NCI-H1930 (cell line): Measurements from ENCODE around the gene BEND5.

ENCODE experiments used
- DNase-seq, 2 experiments: peaks; one replicate each; lab custom pipeline; 2025; lab: John Stamatoyannopoulos, UW

Gene BEND5, protein sequence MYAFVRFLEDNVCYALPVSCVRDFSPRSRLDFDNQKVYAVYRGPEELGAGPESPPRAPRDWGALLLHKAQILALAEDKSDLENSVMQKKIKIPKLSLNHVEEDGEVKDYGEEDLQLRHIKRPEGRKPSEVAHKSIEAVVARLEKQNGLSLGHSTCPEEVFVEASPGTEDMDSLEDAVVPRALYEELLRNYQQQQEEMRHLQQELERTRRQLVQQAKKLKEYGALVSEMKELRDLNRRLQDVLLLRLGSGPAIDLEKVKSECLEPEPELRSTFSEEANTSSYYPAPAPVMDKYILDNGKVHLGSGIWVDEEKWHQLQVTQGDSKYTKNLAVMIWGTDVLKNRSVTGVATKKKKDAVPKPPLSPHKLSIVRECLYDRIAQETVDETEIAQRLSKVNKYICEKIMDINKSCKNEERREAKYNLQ

GRCh38 chr1:48776393-48777218 lies at the start of gene BEND5:
Gene BEND5 (minus strand): TSS chr1:48776891. CDS start chr1:48776831, 60 bp downstream.
- peak; percentile 76 to 80 for DNase-seq

- DNase-seq: no peak
Observed at GRCh38 chr1:48823168-48823567, 46.5 kb upstream of the BEND5 start.

DNA sequence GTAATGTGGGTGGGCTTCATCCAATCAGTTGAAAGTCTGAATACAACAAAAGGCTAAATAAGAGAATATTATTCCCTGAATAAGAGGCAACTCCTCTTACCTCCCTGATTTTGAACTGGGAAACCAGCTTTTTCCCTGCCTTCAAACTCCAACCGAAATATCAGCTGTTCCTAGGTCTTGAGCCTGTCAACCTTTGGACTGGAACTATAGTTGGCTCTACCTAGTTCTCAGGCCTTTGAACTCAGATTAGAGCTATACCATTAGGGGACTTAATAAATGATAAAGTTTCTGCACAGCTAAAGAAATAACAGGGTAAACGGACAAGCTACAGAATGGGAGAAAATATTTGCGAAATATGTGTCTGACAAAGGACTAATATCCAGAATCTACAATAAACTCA lies 43.8 kb upstream of the BEND5 start:
- no peak for DNase-seq

DNA sequence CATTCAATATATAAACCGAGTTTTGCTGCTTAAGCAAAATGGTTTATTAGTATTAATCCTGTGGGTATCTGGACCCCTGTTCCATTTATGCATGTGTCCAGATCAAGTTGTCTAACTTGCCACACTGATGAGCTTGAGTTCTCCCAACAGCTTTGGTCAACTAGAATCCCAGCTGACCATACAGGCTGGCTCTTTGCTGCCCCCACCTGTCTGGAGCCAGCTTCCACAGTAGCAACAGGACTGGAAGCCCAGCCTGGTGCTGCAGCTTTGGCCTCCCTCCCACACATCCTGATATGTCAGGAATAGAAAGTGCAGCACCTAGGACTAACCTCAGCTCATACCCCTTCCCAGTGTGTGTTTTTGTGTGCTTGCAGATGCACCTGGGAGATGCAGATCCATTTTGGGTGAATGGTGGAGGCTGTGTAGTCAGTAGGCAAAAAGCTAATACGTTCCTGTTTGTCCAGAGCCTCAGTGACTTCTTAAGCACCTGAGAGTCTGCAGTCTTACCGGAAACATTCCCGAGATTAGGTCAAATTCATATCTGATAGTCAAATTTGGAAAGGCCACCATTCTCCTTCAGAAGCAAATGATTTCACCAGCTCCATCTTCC lies 40.9 kb upstream of the BEND5 start:
- DNase-seq: peak; percentile 37 to 40

GRCh38 chr1:48810740-48811139 lies 34.0 kb upstream of the BEND5 start:
- DNase-seq: no peak

DNA sequence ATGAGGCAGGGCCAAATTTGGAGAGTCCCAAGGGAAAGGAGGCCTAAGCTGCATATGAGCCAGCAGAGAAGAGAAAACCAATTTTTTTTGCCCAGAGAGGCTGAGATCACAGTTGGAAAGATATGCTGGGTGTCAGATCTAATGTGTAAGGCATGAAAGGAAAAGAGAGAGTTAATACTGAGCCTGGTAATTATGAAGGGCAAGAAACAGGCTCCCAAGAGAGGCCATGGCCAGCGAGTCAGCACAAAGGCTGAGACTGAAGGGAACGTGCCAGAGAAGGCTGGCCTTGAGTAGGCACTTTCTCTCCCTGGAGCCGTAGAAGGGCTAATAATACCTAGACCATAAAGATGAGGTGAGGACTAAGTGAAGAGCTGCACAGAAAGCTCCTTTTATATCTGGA lies 31.8 kb upstream of the BEND5 start:
- no peak for DNase-seq

DNA sequence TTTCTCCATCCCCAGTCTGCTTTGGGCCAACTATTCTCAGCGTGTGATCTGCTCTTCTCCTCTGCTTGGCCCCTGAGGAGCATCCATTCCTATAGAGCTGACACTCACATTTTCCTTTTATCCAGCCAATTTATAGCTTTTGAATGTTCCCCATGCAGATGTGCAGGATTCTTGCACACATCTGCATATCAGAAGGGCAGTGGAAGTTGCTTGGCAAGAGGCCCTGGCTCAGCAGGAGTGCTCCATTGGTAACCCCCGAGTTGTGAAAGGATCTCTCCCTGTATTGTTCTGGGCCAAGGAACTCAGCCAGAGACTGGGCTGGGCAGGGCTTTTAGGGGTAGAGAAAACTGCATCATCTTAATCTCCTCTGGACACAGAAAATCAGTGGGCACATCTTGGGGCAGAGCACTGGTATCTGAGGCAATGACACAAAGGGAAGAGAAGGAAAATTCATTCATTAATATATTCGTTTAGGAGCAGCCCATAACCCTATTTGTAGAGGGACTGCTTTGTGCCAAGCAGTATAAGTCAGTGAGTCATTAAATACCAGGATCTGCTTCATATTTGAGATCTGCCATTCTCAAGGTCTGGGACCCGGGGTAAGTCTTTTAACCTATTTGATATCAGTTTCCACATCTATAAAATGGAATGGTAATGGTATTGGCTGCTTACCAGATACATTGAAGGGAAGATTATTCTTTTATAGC lies 31.0 kb upstream of the BEND5 start:
- DNase-seq: no peak

DNA sequence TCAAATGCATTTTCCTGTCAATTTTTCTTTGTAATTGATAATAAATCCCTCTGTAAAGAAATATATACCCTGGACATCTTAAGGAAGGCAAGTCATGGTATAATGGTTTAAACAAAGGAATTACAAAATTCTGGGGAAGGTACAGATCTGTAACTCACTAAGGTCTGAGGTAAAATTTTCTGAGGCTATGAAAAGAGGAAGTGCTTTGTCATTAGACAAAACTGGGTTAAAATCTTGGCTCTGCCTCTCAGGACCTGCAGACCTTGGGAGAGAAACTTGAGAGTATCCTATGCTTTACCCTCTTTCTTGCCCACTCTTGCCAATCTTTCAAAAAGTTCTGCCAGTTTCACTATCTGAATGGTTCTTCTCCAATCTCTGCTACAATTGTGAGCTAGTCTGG lies 26.8 kb upstream of the BEND5 start:
- no peak for DNase-seq

- no peak for DNase-seq
Observed at GRCh38 chr1:48794816-48795215, 18.1 kb upstream of the BEND5 start.

GRCh38 chr1:48793863-48794262 lies 17.2 kb upstream of the BEND5 start:
- no peak for DNase-seq

DNA sequence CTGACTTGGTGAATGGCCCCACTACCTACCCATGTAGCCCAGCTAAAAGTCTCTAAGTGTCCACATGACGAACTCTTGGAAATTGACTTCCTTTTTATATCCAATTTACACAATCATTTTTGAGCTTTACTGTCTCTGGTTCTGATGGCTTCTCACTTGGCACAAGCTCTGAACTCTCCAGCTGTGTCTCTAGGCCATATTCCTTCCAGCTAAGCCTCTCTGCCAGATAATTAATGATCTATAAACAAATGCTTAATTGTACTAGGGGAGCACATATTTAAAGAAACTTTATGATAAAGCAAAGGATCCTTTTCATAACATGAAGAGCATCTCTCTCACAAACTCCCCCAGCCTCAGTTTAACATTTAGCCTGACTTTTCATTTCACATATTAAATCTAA lies 16.3 kb upstream of the BEND5 start:
- DNase-seq: no peak

DNA sequence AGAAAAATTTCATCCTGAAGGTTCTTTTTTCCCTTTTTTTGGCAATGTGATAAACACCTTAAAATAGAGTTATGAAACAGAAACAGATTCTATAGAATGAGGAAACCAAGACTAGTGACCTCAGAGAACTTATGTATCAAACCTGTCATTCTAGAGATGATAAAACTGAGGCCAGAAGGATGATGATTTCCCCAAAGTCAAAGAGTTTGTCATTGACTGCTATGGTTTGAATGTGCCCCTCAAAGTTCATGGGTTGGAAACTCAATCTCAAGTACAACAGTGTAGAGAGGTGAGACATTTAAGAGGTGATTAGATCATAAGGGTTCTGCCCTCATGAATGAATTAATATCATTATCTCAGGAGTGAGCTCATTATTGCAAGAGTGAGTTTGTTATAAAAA lies 13.7 kb upstream of the BEND5 start:
- DNase-seq: no peak

- DNase-seq: no peak
Observed at GRCh38 chr1:48789903-48790302, 13.2 kb upstream of the BEND5 start.

DNA sequence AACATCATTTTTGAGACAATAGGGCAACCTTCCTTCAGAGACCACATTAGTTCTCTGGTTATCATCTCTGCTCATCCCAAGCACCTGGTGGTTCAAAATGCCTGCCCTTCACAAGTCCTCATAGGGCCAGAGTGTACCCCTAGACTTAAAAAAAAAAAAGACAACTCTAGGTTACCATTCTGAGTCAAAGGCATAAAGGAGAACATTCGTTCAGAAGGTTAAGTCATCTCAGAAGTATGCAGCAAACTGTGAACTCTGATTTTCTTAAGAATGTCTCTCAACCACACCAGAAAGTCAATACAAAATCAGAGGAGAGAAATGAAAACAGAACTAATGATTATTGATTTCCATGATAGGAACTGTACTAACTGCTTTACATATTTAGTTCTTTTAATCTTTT lies 9.2 kb upstream of the BEND5 start:
- DNase-seq: no peak

GRCh38 chr1:48784301-48784700 lies 7.6 kb upstream of the BEND5 start:
- no peak for DNase-seq

GRCh38 chr1:48777219-48777895 lies 666 bp upstream of the BEND5 start:
- DNase-seq: no peak

DNA sequence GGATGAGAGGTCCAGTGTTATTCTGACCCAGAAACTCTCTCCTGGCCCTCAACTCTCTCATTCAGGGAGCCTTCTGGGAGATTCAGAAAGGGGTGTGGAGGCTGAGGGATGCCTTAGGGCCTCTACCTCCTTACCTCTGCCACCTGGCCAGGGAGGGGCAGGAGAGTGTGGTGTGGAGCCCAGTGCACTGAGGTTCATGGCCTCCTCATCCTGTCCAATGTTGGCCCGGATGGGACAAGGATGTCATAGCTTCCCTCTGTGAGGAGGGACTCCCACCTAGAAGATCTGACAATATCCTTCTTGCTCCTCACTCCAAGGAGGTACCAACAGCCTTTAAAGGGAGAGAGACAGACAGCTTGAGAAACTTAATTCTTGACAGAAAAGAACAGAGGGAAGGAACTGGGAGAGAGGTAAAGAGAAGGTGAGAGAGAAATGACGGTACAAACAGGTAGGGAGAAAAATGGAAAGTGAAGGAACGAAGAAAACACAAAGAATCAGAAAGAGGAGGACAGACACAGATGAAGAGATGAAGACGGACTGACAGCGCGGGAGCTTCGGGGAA lies 779 bp downstream of the BEND5 start:
- peak in 1 of 2 experiments; percentile 3 for DNase-seq

- DNase-seq: no peak
Observed at GRCh38 chr1:48773133-48773532, 3.6 kb downstream of the BEND5 start.

DNA sequence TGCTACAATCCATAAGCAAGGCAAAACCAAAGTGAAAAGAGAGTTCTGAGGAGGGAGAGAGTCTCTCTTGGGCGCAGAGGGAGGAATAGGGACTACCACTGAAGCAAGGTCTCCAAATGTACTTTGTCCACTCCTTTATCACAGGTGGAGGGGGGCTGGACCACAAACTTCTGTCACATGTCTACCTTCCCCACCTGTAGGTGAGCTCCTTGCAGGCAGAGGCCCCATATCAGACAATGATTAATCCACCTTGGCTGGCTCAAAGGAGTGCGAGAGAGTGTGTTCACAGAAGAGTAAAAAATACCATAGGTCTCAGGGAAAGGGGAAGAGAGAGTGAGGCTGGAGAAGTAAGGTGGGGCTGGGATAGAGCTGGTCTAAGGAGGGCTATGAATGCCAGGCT lies 4.5 kb downstream of the BEND5 start:
- no peak for DNase-seq

DNA sequence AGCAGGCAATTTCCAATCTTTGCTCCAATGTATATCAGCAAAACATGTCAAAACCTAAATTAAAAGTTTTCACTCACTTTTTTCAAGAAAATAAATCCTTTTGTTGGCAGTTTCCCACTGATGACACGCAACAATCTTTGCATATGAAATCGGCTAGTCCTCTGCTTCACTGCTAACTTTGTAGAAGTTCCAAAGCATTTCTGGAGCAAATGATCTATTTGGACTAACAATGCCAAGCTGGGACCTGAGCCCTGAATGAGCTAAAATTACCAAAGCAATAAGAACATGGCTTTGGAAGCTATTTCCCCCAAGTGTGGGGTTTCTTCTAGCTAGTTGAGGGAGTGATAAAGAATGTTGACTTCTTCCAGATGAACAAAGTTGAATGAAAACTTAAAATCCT lies 5.1 kb downstream of the BEND5 start:
- DNase-seq: no peak

DNA sequence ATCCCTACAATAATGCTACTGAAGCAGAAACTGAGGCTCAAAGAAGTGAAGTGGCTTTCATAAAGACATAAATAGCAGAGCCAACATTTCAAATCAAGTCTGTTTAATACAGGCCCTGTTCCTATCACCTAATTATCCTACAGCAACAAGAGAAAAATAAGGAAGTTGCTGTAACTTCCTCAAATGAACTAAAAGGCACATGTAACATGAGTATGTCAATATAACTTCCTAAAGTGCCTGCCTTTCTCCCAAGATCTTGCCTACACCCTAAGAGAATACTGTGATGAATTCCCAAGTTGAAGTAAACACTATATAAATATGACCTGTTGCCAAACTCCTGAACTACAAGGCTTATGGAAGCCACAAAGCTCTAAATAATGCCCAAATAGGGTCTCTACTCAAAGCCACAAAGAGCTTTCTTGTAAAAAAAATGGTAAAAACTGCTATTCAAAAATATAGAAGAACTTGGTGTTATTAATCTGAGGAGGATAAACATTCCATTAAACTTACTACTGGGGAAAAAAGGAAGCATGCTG lies 8.6 kb downstream of the BEND5 start:
- no peak for DNase-seq
